H1 (cell line): Measurements from ENCODE around the gene CCDC83. TPM values are rescaled to one million over a fixed set of nuclear protein-coding genes. Genes with fewer than 3 reads are reported as not detected.
A peak's percentile ranks its signal among the peaks of the same experiment; 100 is the strongest.

Experiments used
- CTCF ChIA-PET: fragments of 300-600 bp; sonication (Branson Sonifier 250); formaldehyde crosslinking; loops from one replicate; lab custom pipeline; 2021; ENCODE audit not compliant: partially characterized antibody; lab: Charles Lee
- POLR2A ChIA-PET: fragments of 300-600 bp; sonication (Branson Sonifier 250); formaldehyde crosslinking; loops from one replicate; lab custom pipeline; 2021; ENCODE audit warnings: inconsistent platforms; ENCODE audit not compliant: partially characterized antibody; lab: Charles Lee
- DNase-seq, 2 experiments: peaks; one replicate each; pipeline versions ENCODE4 v3.0.0 to v3.0.0-alpha.2; 2010 to 2022; ENCODE audit warnings: low spot score in 2 of 2, low read depth in 1 of 2, mixed read lengths in 1 of 2
- FAIRE-seq: peaks from 2 replicates; lab custom pipeline; 2011; peaks lifted over from hg19 to GRCh38; lab: Jason Lieb, UNC
- H2AFZ ChIP-seq: 2 replicates; pipeline ENCODE4 v1.8.1; 2012; ENCODE audit warnings: low read length, inconsistent platforms
- H2AK5ac ChIP-seq: 2 replicates; pipeline ENCODE4 v1.6.1; 2013; ENCODE audit warnings: low read depth, low read length
- H2BK120ac ChIP-seq: replicated peaks from 2 replicates; pipeline ENCODE3; 2013; ENCODE audit warnings: low read depth, low read length, inconsistent platforms
- H2BK12ac ChIP-seq: 2 replicates; pipeline ENCODE4 v1.6.1; 2013; ENCODE audit warnings: low read depth, low read length
- H2BK15ac ChIP-seq: 2 replicates; pipeline ENCODE4 v1.6.1; 2013; ENCODE audit warnings: low read length
- H2BK20ac ChIP-seq: 2 replicates; pipeline ENCODE4 v1.6.1; 2013; ENCODE audit warnings: low read length
- H2BK5ac ChIP-seq: 2 replicates; pipeline ENCODE4 v1.6.1; 2013; ENCODE audit warnings: low read depth, low read length
- H3K14ac ChIP-seq: 2 replicates; pipeline ENCODE4 v1.6.1; 2013; ENCODE audit warnings: inconsistent platforms; ENCODE audit not compliant: insufficient read length
- H3K18ac ChIP-seq: 2 replicates; pipeline ENCODE4 v1.6.1; 2013; ENCODE audit warnings: low read length; ENCODE audit errors: extremely low read depth
- H3K23ac ChIP-seq: 2 replicates; pipeline ENCODE4 v1.6.1; 2013; ENCODE audit warnings: inconsistent platforms; ENCODE audit not compliant: insufficient read length
- H3K23me2 ChIP-seq: 2 replicates; pipeline ENCODE4 v1.6.1; 2013; ENCODE audit warnings: low read depth, low read length
- H3K27ac ChIP-seq: 2 replicates; pipeline ENCODE4 v1.6.1; 2011; ENCODE audit warnings: low read depth, low read length, inconsistent platforms
- H3K27me3 ChIP-seq, 4 experiments: replicated peaks in 1 of 4; 1 replicate in 1 of 4; 2 replicates in 3 of 4; pipeline versions ENCODE4 v1.6.1 to v1.8.1; 2011 to 2013; ENCODE audit warnings: low read length in 3 of 4, mild to moderate bottlenecking in 3 of 4, inconsistent platforms in 2 of 4, mixed read lengths in 2 of 4, moderate library complexity in 1 of 4; ENCODE audit not compliant: control insufficient read depth in 3 of 4, insufficient read depth in 3 of 4; ENCODE audit errors: extremely low read depth in 1 of 4
- H3K36me3 ChIP-seq, 4 experiments: 2 replicates each; pipeline versions ENCODE4 v1.6.1 to v1.8.1; 2011 to 2013; ENCODE audit warnings: mild to moderate bottlenecking in 4 of 4, low read length in 3 of 4, moderate library complexity in 2 of 4, control low read depth in 1 of 4, inconsistent platforms in 1 of 4; ENCODE audit not compliant: insufficient read depth in 4 of 4, control insufficient read depth in 2 of 4
- H3K4ac ChIP-seq: replicated peaks from 2 replicates; pipeline ENCODE3; 2013; ENCODE audit warnings: low read length, low read depth, mixed read lengths, inconsistent platforms; ENCODE audit not compliant: insufficient read length
- H3K4me1 ChIP-seq, 4 experiments: replicated peaks in 1 of 4; 1 replicate in 1 of 4; 2 replicates in 3 of 4; pipeline versions ENCODE4 v1.6.1 to v1.8.1; 2011 to 2013; ENCODE audit warnings: low read length in 3 of 4, inconsistent platforms in 2 of 4, mixed read lengths in 1 of 4; ENCODE audit not compliant: insufficient read depth in 4 of 4, control insufficient read depth in 3 of 4
- H3K4me2 ChIP-seq, 2 experiments: 2 replicates each; pipeline versions ENCODE4 v1.6.1 to v1.8.1; 2011 to 2013; ENCODE audit warnings: low read depth in 2 of 2, low read length in 2 of 2, control low read depth in 1 of 2, inconsistent platforms in 1 of 2, mild to moderate bottlenecking in 1 of 2; ENCODE audit not compliant: insufficient read depth in 1 of 2
- H3K4me3 ChIP-seq, 4 experiments: fragments of 200-600, 300-600 bp in 1 of 4; sonication (generic), shearing (Covaris generic), sonication (Bioruptor Twin) in 1 of 4; 2 replicates each; pipeline versions ENCODE4 v1.5.1 to v1.8.1; 2011 to 2016; ENCODE audit warnings: low read length in 4 of 4, low read depth in 3 of 4, control low read depth in 2 of 4, inconsistent platforms in 2 of 4, mild to moderate bottlenecking in 2 of 4, mixed read lengths in 1 of 4, moderate library complexity in 1 of 4; ENCODE audit not compliant: insufficient read depth in 2 of 4; ENCODE audit errors: extremely low read depth in 1 of 4
- H3K56ac ChIP-seq: replicated peaks from 2 replicates; pipeline ENCODE3; 2013; ENCODE audit warnings: low read depth, mild to moderate bottlenecking, mixed read lengths, low read length, inconsistent platforms; ENCODE audit not compliant: insufficient read length
- H3K79me1 ChIP-seq: 2 replicates; pipeline ENCODE4 v1.6.1; 2013; ENCODE audit warnings: low read depth, low read length, control low read depth
- H3K79me2 ChIP-seq, 2 experiments: 2 replicates each; pipeline versions ENCODE4 v1.6.1 to v1.8.1; 2012 to 2013; ENCODE audit warnings: low read length in 2 of 2, mild to moderate bottlenecking in 2 of 2, inconsistent platforms in 1 of 2; ENCODE audit not compliant: insufficient read depth in 2 of 2, control insufficient read depth in 1 of 2
- H3K9ac ChIP-seq, 4 experiments: replicated peaks in 1 of 4; 1 replicate in 1 of 4; 2 replicates in 3 of 4; pipeline versions ENCODE4 v1.6.1 to v1.8.1; 2011 to 2013; ENCODE audit warnings: low read depth in 3 of 4, low read length in 3 of 4, control low read depth in 2 of 4, mild to moderate bottlenecking in 2 of 4, moderate library complexity in 2 of 4, inconsistent platforms in 1 of 4; ENCODE audit errors: extremely low read depth in 1 of 4
- H3K9me3 ChIP-seq, 2 experiments: 2 replicates each; pipeline versions ENCODE4 v1.6.1 to v1.8.1; 2012 to 2013; ENCODE audit warnings: mild to moderate bottlenecking in 2 of 2, moderate library complexity in 2 of 2, control low read depth in 1 of 2, inconsistent platforms in 1 of 2, low read depth in 1 of 2, low read length in 1 of 2, mixed read lengths in 1 of 2; ENCODE audit not compliant: insufficient read depth in 2 of 2
- H4K20me1 ChIP-seq, 2 experiments: replicated peaks in 1 of 2; 2 replicates each; pipeline versions ENCODE3 to v1.8.1; 2011 to 2013; ENCODE audit warnings: inconsistent platforms in 2 of 2, low read length in 2 of 2, mild to moderate bottlenecking in 1 of 2; ENCODE audit not compliant: insufficient read depth in 2 of 2, control insufficient read depth in 1 of 2
- H4K5ac ChIP-seq: 2 replicates; pipeline ENCODE4 v1.6.1; 2013; ENCODE audit warnings: low read length, low read depth, mixed read lengths, inconsistent platforms; ENCODE audit not compliant: insufficient read length
- H4K8ac ChIP-seq: 2 replicates; pipeline ENCODE4 v1.8.0; 2013; ENCODE audit warnings: mild to moderate bottlenecking, moderate library complexity, low read length, inconsistent platforms; ENCODE audit not compliant: insufficient read depth; ENCODE audit errors: extremely low read depth
- H4K91ac ChIP-seq: replicated peaks from 2 replicates; pipeline ENCODE3; 2013; ENCODE audit warnings: low read length, mixed read lengths, inconsistent platforms; ENCODE audit not compliant: insufficient read length
- ATF3 ChIP-seq: IDR thresholded peaks from 2 replicates; pipeline ENCODE4 v1.6.1; 2011; ENCODE audit warnings: low read depth, mild to moderate bottlenecking, low read length; ENCODE audit not compliant: insufficient read depth
- CEBPB ChIP-seq: IDR thresholded peaks from 2 replicates; pipeline ENCODE4 v1.6.1; 2012; ENCODE audit warnings: low read depth, low read length
- CREB1 ChIP-seq: IDR thresholded peaks from 2 replicates; pipeline ENCODE4 v1.6.1; 2012; ENCODE audit warnings: inconsistent platforms
- GTF2F1 ChIP-seq: IDR thresholded peaks from 2 replicates; pipeline ENCODE4 v1.6.1; 2012; ENCODE audit warnings: low read depth, low read length, improper control_type of control experiment, borderline replicate concordance
- POU5F1 ChIP-seq: IDR thresholded peaks from 2 replicates; pipeline ENCODE4 v1.6.1; 2011; ENCODE audit warnings: low read depth, mild to moderate bottlenecking, low read length, moderate library complexity
- SIN3A ChIP-seq, 2 experiments: IDR thresholded peaks in 1 of 2; conservative IDR thresholded peaks in 1 of 2; 2 replicates each; pipeline ENCODE4 v1.6.1; 2011 to 2012; ENCODE audit warnings: low read length in 2 of 2, improper control_type of control experiment in 1 of 2, low read depth in 1 of 2, mild to moderate bottlenecking in 1 of 2
- USF2 ChIP-seq: IDR thresholded peaks from 2 replicates; pipeline ENCODE4 v1.6.1; 2011; ENCODE audit warnings: low read length, improper control_type of control experiment
- YY1 ChIP-seq: IDR thresholded peaks from 2 replicates; pipeline ENCODE4 v1.6.1; 2011; ENCODE audit warnings: low read depth, mild to moderate bottlenecking, low read length
- WGBS, 2 experiments: shearing (Covaris generic) in 1 of 2; methylation state at CpG; one replicate each; pipeline versions ENCODE4 v1.1.6 to v1.1.7; 2013 to 2015; ENCODE audit warnings: low lambda C conversion rate in 2 of 2, mixed read lengths in 2 of 2, inconsistent platforms in 1 of 2, low coverage in 1 of 2, missing lambda C conversion rate in 1 of 2; ENCODE audit not compliant: insufficient replicate concordance in 2 of 2, insufficient coverage in 1 of 2, insufficient read length in 1 of 2; ENCODE audit errors: extremely low coverage in 1 of 2, missing lambda C conversion rate in 1 of 2; 5-methylcytosine and 5-hydroxymethylcytosine counted together
- polyA plus RNA-seq, 7 experiments: library from polyadenylated mRNA; depleted of rRNA in 3 of 7; stranded (reverse) in 5 of 7; unstranded in 2 of 7; fragments of >200 nt in 5 of 7; fragments of 200-250 nt in 2 of 7; gene quantifications; 1 replicate in 5 of 7; 2 replicates in 1 of 7; 4 replicates in 1 of 7; pipeline versions ENCODE4 v1.2.1 to v1.2.3, GENCODE V29; 2011 to 2013; ENCODE audit warnings: missing spikeins in 2 of 7, mixed read lengths in 2 of 7
- total RNA-seq: library from RNA; stranded (reverse); fragmentation: NEBNext Ultra II Directional; extraction: Animal tissue kit (Norgen Biotek cat#: 25700); gene quantifications from 2 replicates; pipeline ENCODE4 v1.2.1, GENCODE V29; 2021

Gene CCDC83
- total and polyA plus RNA-seq, 2 of the 8 experiments (the other 6 are each of a cell fraction or from before 2014, with no cell fraction given), result not detected

- Histone ChIP-seq H2BK5ac (no peak overlapping the region), H4K8ac (no peak overlapping the region), H3K18ac (peak overlapping the region; percentile 99), H2BK12ac (no peak overlapping the region; the same call in 1 of the 2 replicates), H3K4me2 (peak overlapping the region; percentile 57 to 92), H3K4me3 (peak overlapping the region; percentile 49 to 74 (median 58); a peak in 7 of 8 replicates), H3K9me3 (peaks cover 4 to 15% of the 10 kb centered on the region in 2 experiments; a peak in 3 of 4 replicates), H3K9ac (peak overlapping the region; percentile 64 to 95 (median 89); a peak in 6 of 7 replicates), H3K79me1 (no peaks in the 10 kb centered on the region), H3K79me2 (no peaks in the 10 kb centered on the region), H3K23me2 (peaks cover 5% of the 10 kb centered on the region; the same call in 1 of the 2 replicates), H3K27me3 (no peaks in the 10 kb centered on the region), H2BK20ac (no peak overlapping the region), H2AFZ (peak overlapping the region; percentile 95; the same call in 1 of the 2 replicates), H3K23ac (no peak overlapping the region), H3K27ac (no peak overlapping the region), H3K36me3 (peaks cover 0 to 13% (median 0%) of the 10 kb centered on the region in 4 experiments; a peak in 2 of 8 replicates), H2AK5ac (no peak overlapping the region), H4K5ac (no peak overlapping the region), H2BK15ac (no peak overlapping the region), H2BK120ac (no peak overlapping the region), H3K14ac (no peak overlapping the region), H3K56ac (no peak overlapping the region), H4K20me1 (no peaks in the 10 kb centered on the region), H3K4me1 (peaks cover 0 to 4% (median 3%) of the 10 kb centered on the region in 4 experiments; a peak in 4 of 7 replicates), H4K91ac (no peak overlapping the region), H3K4ac (no peak overlapping the region)
- FAIRE-seq (no peak), DNase-seq (no peak)
- WGBS, 2 experiments, result 54% methylated on average over 7 of the region's 7 CpGs; no CpG with 5 or more reads in 1 of the 2 experiments
- ChIA-PET POLR2A (no interaction called here), CTCF (interaction anchor here (0.9 to 1.9 kb wide), 23 partner anchors 11 to 553 kb away, joined by 3 to 6 read pairs (median 3); partner anchors contain the start of genes CREBZF and TMEM126A)
- TF ChIP-seq SIN3A (conservative IDR thresholded peaks at IDR 0.05 in 1 of 2, IDR thresholded peaks at IDR 0.05 in 1 of 2; ENCODE audit: low read depth in 1 of 2, low read length in 2 of 2) (no peak), CEBPB (no peak), POU5F1 (no peak), USF2 (no peak), ATF3 (no peak), CREB1 (no peak), GTF2F1 (no peak), YY1 (no peak)
Measured at GRCh38 chr11:85854212-85854556, 999 bp upstream of the CCDC83 start.
